ENCODE measurements around the gene HS3ST6. TPM values are rescaled to one million over a fixed set of nuclear protein-coding genes. Genes with fewer than 3 reads are reported as not detected.
A peak's percentile ranks its signal among the peaks of the same experiment; 100 is the strongest.
"Not testable (repeated sequence)": the region's sequence is repeated elsewhere in the genome, so short reads cannot be mapped to it uniquely, and the experiment has no call there.

Gene HS3ST6
- total RNA-seq, 1 experiment from 2014 or later, result 1.0 TPM

DNA sequence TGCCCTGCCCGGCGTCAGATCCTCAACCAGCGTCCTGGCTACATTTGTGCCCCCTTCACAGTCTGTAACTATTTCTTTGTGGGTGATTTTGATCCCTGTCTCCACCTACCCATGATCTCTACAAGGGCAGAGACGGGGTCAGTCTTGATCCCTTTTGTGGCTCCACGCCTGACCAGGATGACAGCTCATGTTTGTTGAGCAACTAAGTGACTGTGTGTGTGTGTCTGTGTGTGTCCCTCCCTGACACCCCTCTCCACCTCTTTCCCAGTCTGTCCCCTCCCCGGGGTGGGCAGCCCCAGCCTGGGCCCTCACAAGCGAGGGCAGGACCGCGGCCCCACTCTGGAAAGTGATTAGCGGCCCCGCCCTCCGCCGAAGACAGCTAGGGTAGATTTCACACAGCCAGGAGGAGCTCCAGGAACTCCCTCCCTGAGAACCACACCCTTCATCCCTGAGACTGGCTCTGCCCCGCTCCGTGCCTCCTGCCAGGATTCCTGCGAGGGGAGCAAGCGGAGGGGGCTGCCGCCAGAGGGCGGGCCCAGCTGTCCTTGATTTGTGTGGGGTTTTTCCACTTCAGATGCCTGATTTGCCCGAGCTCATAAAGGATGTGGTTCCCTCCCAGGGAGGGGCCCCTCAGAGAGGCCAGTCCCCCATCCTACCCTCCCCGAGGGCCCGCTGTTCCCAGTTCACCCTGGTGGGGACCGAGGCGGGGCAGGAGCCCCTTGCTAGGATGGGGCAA lies 5.3 kb upstream of the HS3ST6 start (continued):
- TF ChIP-seq ESRRA (CRISPR knock-in tag; IDR thresholded peaks at IDR 0.05; ENCODE audit: borderline replicate concordance) (no peak), KAT7 (CRISPR knock-in tag; IDR thresholded peaks at IDR 0.05; ENCODE audit: borderline replicate concordance) (no peak)

DNA sequence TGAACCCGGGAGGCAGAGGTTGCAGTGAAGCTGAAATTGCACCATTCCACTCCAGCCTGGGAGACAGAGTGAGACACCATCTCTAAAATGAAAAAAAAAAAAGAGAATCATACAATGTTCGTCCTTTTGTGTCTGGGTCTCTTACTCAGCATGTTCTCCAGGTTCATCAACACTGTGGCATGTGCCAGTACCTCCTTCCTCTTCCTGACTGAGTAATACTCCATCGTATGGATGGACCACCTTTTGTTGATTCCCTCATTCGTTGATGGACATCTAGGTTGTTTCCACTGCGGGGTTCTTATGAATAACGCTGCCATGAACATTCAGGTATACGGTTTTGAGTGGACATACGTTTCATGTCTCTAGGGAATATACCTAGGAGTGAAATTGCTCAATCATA lies 4.1 kb upstream of the HS3ST6 start:
- Mint-ChIP-seq H3K27ac (no peak overlapping the region), H3K4me3 (no peak overlapping the region), H3K4me1 (peaks cover 30% of the 10 kb centered on the region), H3K9me3 (peaks cover 3% of the 10 kb centered on the region), H3K36me3 (no peaks in the 10 kb centered on the region), H3K27me3 (ENCODE audit: low read depth) (peaks cover 79% of the 10 kb centered on the region)
- no peak for DNase-seq (ENCODE audit: low spot score)
- TF ChIP-seq ESRRA (CRISPR knock-in tag; IDR thresholded peaks at IDR 0.05; ENCODE audit: borderline replicate concordance) (no peak), TP53 (CRISPR knock-in tag; IDR thresholded peaks at IDR 0.05) (no peak), RORB (CRISPR knock-in tag; IDR thresholded peaks at IDR 0.05) (no peak), GRHL2 (CRISPR knock-in tag; IDR thresholded peaks at IDR 0.05; ENCODE audit: insufficient replicate concordance, severe bottlenecking) (no peak), PRRX2 (CRISPR knock-in tag; IDR thresholded peaks at IDR 0.05) (no peak), TEAD1 (CRISPR knock-in tag; IDR thresholded peaks at IDR 0.05) (no peak), CREB1 (CRISPR knock-in tag; IDR thresholded peaks at IDR 0.05) (no peak), GABPB1 (CRISPR knock-in tag; IDR thresholded peaks at IDR 0.05) (no peak), ZNF317 (CRISPR knock-in tag; IDR thresholded peaks at IDR 0.05; ENCODE audit: borderline replicate concordance, low read depth) (no peak), ZNF423 (CRISPR knock-in tag; IDR thresholded peaks at IDR 0.05) (no peak)
- TF ChIP-seq, protein P1, sequence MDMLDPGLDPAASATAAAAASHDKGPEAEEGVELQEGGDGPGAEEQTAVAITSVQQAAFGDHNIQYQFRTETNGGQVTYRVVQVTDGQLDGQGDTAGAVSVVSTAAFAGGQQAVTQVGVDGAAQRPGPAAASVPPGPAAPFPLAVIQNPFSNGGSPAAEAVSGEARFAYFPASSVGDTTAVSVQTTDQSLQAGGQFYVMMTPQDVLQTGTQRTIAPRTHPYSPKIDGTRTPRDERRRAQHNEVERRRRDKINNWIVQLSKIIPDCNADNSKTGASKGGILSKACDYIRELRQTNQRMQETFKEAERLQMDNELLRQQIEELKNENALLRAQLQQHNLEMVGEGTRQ (CRISPR knock-in tag; IDR thresholded peaks at IDR 0.05), result no peak
- TF ChIP-seq, protein P2, sequence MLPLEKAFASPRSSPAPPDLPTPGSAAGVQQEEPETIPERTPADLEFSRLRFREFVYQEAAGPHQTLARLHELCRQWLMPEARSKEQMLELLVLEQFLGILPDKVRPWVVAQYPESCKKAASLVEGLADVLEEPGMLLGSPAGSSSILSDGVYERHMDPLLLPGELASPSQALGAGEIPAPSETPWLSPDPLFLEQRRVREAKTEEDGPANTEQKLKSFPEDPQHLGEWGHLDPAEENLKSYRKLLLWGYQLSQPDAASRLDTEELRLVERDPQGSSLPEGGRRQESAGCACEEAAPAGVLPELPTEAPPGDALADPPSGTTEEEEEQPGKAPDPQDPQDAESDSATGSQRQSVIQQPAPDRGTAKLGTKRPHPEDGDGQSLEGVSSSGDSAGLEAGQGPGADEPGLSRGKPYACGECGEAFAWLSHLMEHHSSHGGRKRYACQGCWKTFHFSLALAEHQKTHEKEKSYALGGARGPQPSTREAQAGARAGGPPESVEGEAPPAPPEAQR (CRISPR knock-in tag; IDR thresholded peaks at IDR 0.05), result no peak
- TF ChIP-seq, protein P3, sequence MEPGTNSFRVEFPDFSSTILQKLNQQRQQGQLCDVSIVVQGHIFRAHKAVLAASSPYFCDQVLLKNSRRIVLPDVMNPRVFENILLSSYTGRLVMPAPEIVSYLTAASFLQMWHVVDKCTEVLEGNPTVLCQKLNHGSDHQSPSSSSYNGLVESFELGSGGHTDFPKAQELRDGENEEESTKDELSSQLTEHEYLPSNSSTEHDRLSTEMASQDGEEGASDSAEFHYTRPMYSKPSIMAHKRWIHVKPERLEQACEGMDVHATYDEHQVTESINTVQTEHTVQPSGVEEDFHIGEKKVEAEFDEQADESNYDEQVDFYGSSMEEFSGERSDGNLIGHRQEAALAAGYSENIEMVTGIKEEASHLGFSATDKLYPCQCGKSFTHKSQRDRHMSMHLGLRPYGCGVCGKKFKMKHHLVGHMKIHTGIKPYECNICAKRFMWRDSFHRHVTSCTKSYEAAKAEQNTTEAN (CRISPR knock-in tag; IDR thresholded peaks at IDR 0.05), result no peak
- no peak for ATAC-seq
- ChIA-PET POLR2A (interaction anchor here (1.7 kb wide), 1 partner anchor 42 kb away, joined by 7 read pairs; the partner anchor contains the start of gene RPS2), CTCF (interaction anchor here (1.2 to 3.0 kb wide), 6 partner anchors 19 to 63 kb away, joined by 4 to 13 read pairs (median 11); partner anchors contain the start of genes MSRB1, RPS2 and TBL3)

DNA sequence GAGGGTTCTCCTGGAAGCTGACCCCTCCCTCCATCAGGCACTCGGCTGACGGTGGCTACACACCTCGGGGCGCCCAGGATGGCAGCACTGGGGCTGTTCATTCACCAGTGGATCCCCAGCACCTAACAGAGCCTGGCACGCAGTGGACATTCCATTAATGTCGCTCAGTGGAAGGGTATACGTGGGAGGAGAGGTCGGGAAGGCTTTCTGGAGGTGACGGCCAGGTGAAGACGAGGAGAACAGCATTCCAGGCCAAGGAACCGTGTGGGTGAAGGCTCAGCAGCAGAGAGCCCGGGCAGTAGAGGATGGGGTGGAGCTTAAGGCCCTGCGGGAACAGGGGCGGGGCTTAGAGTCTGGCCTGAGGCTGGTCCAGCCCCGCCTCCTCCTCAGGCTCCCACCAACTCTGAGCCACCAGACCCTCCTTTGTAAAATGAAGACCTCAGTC lies 2.5 kb upstream of the HS3ST6 start:
- peak; percentile 83 for ATAC-seq
- H3K36me3 Mint-ChIP-seq, result no peaks in the 10 kb centered on the region
- H3K9me3 Mint-ChIP-seq, result peaks cover 3% of the 10 kb centered on the region
- peak; percentile 83 for DNase-seq (ENCODE audit: low spot score)
- TF ChIP-seq SP1 (CRISPR knock-in tag; conservative IDR thresholded peaks at IDR 0.05) (peak; percentile 52; the same call in 1 of the 2 replicates), SMAD3 (CRISPR knock-in tag; IDR thresholded peaks at IDR 0.05; ENCODE audit: borderline replicate concordance) (0 out of 2 replicates have a peak, but pooled peaks have one; percentile 27), CBFB (CRISPR knock-in tag; IDR thresholded peaks at IDR 0.05; ENCODE audit: low read depth) (no peak), SOX15 (CRISPR knock-in tag; IDR thresholded peaks at IDR 0.05) (no peak), GRHL2 (CRISPR knock-in tag; IDR thresholded peaks at IDR 0.05; ENCODE audit: insufficient replicate concordance, severe bottlenecking) (no peak), NR2C2 (CRISPR knock-in tag; IDR thresholded peaks at IDR 0.05) (no peak)
- TF ChIP-seq, protein P4, sequence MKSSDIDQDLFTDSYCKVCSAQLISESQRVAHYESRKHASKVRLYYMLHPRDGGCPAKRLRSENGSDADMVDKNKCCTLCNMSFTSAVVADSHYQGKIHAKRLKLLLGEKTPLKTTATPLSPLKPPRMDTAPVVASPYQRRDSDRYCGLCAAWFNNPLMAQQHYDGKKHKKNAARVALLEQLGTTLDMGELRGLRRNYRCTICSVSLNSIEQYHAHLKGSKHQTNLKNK (CRISPR knock-in tag; IDR thresholded peaks at IDR 0.05), result no peak
- TF ChIP-seq, protein P5, sequence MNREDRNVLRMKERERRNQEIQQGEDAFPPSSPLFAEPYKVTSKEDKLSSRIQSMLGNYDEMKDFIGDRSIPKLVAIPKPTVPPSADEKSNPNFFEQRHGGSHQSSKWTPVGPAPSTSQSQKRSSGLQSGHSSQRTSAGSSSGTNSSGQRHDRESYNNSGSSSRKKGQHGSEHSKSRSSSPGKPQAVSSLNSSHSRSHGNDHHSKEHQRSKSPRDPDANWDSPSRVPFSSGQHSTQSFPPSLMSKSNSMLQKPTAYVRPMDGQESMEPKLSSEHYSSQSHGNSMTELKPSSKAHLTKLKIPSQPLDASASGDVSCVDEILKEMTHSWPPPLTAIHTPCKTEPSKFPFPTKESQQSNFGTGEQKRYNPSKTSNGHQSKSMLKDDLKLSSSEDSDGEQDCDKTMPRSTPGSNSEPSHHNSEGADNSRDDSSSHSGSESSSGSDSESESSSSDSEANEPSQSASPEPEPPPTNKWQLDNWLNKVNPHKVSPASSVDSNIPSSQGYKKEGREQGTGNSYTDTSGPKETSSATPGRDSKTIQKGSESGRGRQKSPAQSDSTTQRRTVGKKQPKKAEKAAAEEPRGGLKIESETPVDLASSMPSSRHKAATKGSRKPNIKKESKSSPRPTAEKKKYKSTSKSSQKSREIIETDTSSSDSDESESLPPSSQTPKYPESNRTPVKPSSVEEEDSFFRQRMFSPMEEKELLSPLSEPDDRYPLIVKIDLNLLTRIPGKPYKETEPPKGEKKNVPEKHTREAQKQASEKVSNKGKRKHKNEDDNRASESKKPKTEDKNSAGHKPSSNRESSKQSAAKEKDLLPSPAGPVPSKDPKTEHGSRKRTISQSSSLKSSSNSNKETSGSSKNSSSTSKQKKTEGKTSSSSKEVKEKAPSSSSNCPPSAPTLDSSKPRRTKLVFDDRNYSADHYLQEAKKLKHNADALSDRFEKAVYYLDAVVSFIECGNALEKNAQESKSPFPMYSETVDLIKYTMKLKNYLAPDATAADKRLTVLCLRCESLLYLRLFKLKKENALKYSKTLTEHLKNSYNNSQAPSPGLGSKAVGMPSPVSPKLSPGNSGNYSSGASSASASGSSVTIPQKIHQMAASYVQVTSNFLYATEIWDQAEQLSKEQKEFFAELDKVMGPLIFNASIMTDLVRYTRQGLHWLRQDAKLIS (CRISPR knock-in tag; IDR thresholded peaks at IDR 0.05; ENCODE audit: borderline replicate concordance), result no peak
- TF ChIP-seq, protein P1 (CRISPR knock-in tag; IDR thresholded peaks at IDR 0.05), result no peak
- H3K4me3 Mint-ChIP-seq, result peak overlapping the region; percentile 55
- ChIA-PET POLR2A (interaction anchor here (0.6 kb wide), 1 partner anchor 26 kb away, joined by 5 read pairs; no protein-coding TSS in a partner anchor), CTCF (interaction anchor here (0.6 to 1.6 kb wide), 10 partner anchors 8 to 102 kb away, joined by 3 to 9 read pairs (median 4); partner anchors contain the start of gene MSRB1)
- H3K27ac Mint-ChIP-seq, result no peak overlapping the region
- peaks cover 36% of the 10 kb centered on the region for H3K4me1 Mint-ChIP-seq
- peaks cover 89% of the 10 kb centered on the region for H3K27me3 Mint-ChIP-seq (ENCODE audit: low read depth)

DNA sequence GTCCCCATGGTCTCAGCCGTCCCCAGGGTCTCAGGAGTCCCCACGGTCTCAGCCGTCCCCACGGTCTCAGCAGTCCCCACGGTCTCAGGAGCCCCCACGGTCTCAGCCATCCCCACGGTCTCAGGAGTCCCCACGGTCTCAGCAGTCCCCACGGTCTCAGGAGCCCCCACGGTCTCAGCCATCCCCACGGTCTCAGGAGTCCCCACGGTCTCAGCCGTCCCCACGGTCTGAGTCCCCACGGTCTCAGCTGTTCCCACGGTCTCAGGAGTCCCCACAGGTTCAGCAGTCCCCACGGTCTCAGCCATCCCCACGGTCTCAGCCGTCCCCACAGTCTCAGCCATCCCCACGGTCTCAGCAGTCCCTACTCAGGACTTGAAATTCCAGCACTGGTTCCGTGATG lies 1.9 kb upstream of the HS3ST6 start:
- ATAC-seq; POLR2A ChIA-PET; H3K27ac Mint-ChIP-seq; H3K9me3 Mint-ChIP-seq; DNase-seq (ENCODE audit: low spot score); H3K36me3 Mint-ChIP-seq; H3K4me3 Mint-ChIP-seq: not testable (repeated sequence)
- peaks cover 94% of the 10 kb centered on the region for H3K27me3 Mint-ChIP-seq (ENCODE audit: low read depth)
- H3K4me1 Mint-ChIP-seq, result peaks cover 39% of the 10 kb centered on the region
- CTCF ChIA-PET, result interaction anchor here (1.3 to 1.6 kb wide), 2 partner anchors 9 to 33 kb away, joined by 4 to 9 read pairs; no protein-coding TSS in a partner anchor

All from WTC11 (cell line).